Activated CD8-positive, alpha-beta memory T cell treated with anti-CD3 and anti-CD28 coated beads, Interleukin-2, amount 50 U/mL, for 24 hours (primary cell): ENCODE data around the gene EPC1.
A peak's percentile ranks its signal among the peaks of the same experiment; 100 is the strongest.
"Not testable (repeated sequence)": the region's sequence is repeated elsewhere in the genome, so short reads cannot be mapped to it uniquely, and the experiment has no call there.

Experiments used
- DNase-seq: peaks from one replicate; pipeline ENCODE4 v3.0.0-alpha.2; 2020; ENCODE audit errors: extremely low read depth

EPC1 gene

GRCh38 chr10:32371101-32371500 is 24.1 kb upstream of the EPC1 start:
- DNase-seq: no peak

GRCh38 chr10:32367793-32368453 is 21.0 kb upstream of the EPC1 start:
- DNase-seq: peak; percentile 53

- no peak for DNase-seq
Observed at GRCh38 chr10:32366588-32366987, 19.6 kb upstream of the EPC1 start.

GRCh38 chr10:32366111-32366510 is 19.2 kb upstream of the EPC1 start:
- DNase-seq: no peak

- not testable (repeated sequence) for DNase-seq
Observed at GRCh38 chr10:32365404-32365803, 18.4 kb upstream of the EPC1 start.

GRCh38 chr10:32362571-32362970 is 15.6 kb upstream of the EPC1 start:
- no peak for DNase-seq

- DNase-seq: no peak
Observed at GRCh38 chr10:32360884-32361283, 13.9 kb upstream of the EPC1 start.

- no peak for DNase-seq
Observed at GRCh38 chr10:32360241-32360640, 13.3 kb upstream of the EPC1 start.

GRCh38 chr10:32357056-32357735 is 10.2 kb upstream of the EPC1 start:
- DNase-seq: no peak

- DNase-seq: not testable (repeated sequence)
Observed at GRCh38 chr10:32354690-32355089, 7.7 kb upstream of the EPC1 start.

GRCh38 chr10:32350811-32351350 is 3.9 kb upstream of the EPC1 start:
- no peak for DNase-seq

- no peak for DNase-seq
Observed at GRCh38 chr10:32349968-32350738, 3.2 kb upstream of the EPC1 start.

GRCh38 chr10:32349199-32349585 is 2.2 kb upstream of the EPC1 start:
- DNase-seq: no peak

GRCh38 chr10:32348297-32349198 is 1.6 kb upstream of the EPC1 start:
- DNase-seq: no peak

GRCh38 chr10:32347363-32348022 is 535 bp upstream of the EPC1 start:
- no peak for DNase-seq

GRCh38 chr10:32346134-32346550 is 816 bp downstream of the EPC1 start:
- DNase-seq: peak; percentile 86

GRCh38 chr10:32341596-32341995 is 5.4 kb downstream of the EPC1 start:
- no peak for DNase-seq

GRCh38 chr10:32340596-32341180 is 6.3 kb downstream of the EPC1 start:
- no peak for DNase-seq

GRCh38 chr10:32338262-32338661 is 8.7 kb downstream of the EPC1 start:
- no peak for DNase-seq

GRCh38 chr10:32337350-32337749 is 9.6 kb downstream of the EPC1 start:
- DNase-seq: no peak

- DNase-seq: no peak
Observed at GRCh38 chr10:32333849-32334248, 13.1 kb downstream of the EPC1 start.
